Naive thymus-derived CD4-positive, alpha-beta T cell (primary cell): Measurements from ENCODE around the gene EHMT1. TPM values are rescaled to one million over a fixed set of nuclear protein-coding genes. Genes with fewer than 3 reads are reported as not detected.
A peak's percentile ranks its signal among the peaks of the same experiment; 100 is the strongest.

ENCODE experiments used
- ATAC-seq: fragments of 150-1000 bp; cut with Tn5 transposase; 2 replicates; pipeline ENCODE4 v1.10.0; 2021; ENCODE audit warnings: mild to moderate bottlenecking, moderate library complexity
- CTCF ChIA-PET: fragments of 350-600 bp; sonication (Branson Sonifier 250); formaldehyde crosslinking; loops from one replicate; lab custom pipeline; 2021; ENCODE audit warnings: antibody characterized with exemption; lab: Charles Lee
- POLR2A ChIA-PET: fragments of 350-600 bp; sonication (Branson Sonifier 250); formaldehyde crosslinking; loops from one replicate; lab custom pipeline; 2021; ENCODE audit warnings: antibody characterized with exemption, inconsistent platforms; lab: Charles Lee
- DNase-seq, 9 donors: peaks; one replicate each; pipeline versions ENCODE4 v3.0.0 to v3.0.0-alpha.2; 2020 to 2022; ENCODE audit warnings: mixed read lengths in 1 of 9
- H3K27ac ChIP-seq: one replicate; pipeline ENCODE4 v1.7.0; 2013; ENCODE audit warnings: mild to moderate bottlenecking, low read depth, low read length, moderate library complexity
- H3K27me3 ChIP-seq, 2 donors: one replicate each; pipeline ENCODE4 v1.7.0; 2013; ENCODE audit warnings: low read length in 2 of 2, mild to moderate bottlenecking in 2 of 2, moderate library complexity in 2 of 2; ENCODE audit not compliant: control insufficient read depth in 2 of 2, insufficient read depth in 2 of 2
- H3K36me3 ChIP-seq, 3 experiments: 1 replicate in 2 of 3; 2 replicates in 1 of 3; pipeline ENCODE4 v1.7.0; 2013; ENCODE audit warnings: low read length in 3 of 3, mild to moderate bottlenecking in 3 of 3, moderate library complexity in 1 of 3; ENCODE audit not compliant: insufficient read depth in 3 of 3, control insufficient read depth in 2 of 3
- H3K4me1 ChIP-seq, 2 donors: one replicate each; pipeline ENCODE4 v1.7.0; 2013; ENCODE audit warnings: low read length in 2 of 2, mild to moderate bottlenecking in 2 of 2, moderate library complexity in 1 of 2; ENCODE audit not compliant: control insufficient read depth in 2 of 2, insufficient read depth in 2 of 2
- H3K4me3 ChIP-seq: 2 replicates; pipeline ENCODE4 v1.7.0; 2013; ENCODE audit warnings: mild to moderate bottlenecking, low read length
- H3K9me3 ChIP-seq, 3 experiments: 1 replicate in 2 of 3; 2 replicates in 1 of 3; pipeline ENCODE4 v1.7.0; 2013; ENCODE audit warnings: low read length in 3 of 3; ENCODE audit not compliant: control insufficient read depth in 2 of 3
- H3K27ac Mint-ChIP-seq, 9 donors: one replicate each; pipeline ENCODE4 v1.8.0; 2020 to 2022; ENCODE audit warnings: mixed read lengths in 9 of 9, mild to moderate bottlenecking in 8 of 9, moderate library complexity in 5 of 9, inconsistent platforms in 2 of 9
- H3K27me3 Mint-ChIP-seq, 5 donors: one replicate each; pipeline ENCODE4 v1.8.0; 2021 to 2022; ENCODE audit warnings: mixed read lengths in 5 of 5, mild to moderate bottlenecking in 1 of 5
- H3K36me3 Mint-ChIP-seq, 5 donors: one replicate each; pipeline ENCODE4 v1.8.0; 2020 to 2022; ENCODE audit warnings: mixed read lengths in 5 of 5, mild to moderate bottlenecking in 3 of 5, inconsistent platforms in 1 of 5
- H3K4me1 Mint-ChIP-seq, 7 donors: one replicate each; pipeline ENCODE4 v1.8.0; 2020 to 2022; ENCODE audit warnings: mixed read lengths in 7 of 7, mild to moderate bottlenecking in 3 of 7, inconsistent platforms in 1 of 7
- H3K4me3 Mint-ChIP-seq, 10 donors: one replicate each; pipeline ENCODE4 v1.8.0; 2020 to 2022; ENCODE audit warnings: mild to moderate bottlenecking in 10 of 10, mixed read lengths in 10 of 10, moderate library complexity in 6 of 10, inconsistent platforms in 2 of 10
- H3K9me3 Mint-ChIP-seq, 11 donors: one replicate each; pipeline ENCODE4 v1.8.0; 2020 to 2022; ENCODE audit warnings: mixed read lengths in 11 of 11, mild to moderate bottlenecking in 4 of 11, inconsistent platforms in 1 of 11, moderate library complexity in 1 of 11
- intact Hi-C, 2 donors: fragments of 100-400 bp; cut with micrococcal nuclease; formaldehyde crosslinking; loops; one replicate each; pipeline ENCODE4 v1.15.1; 2023
- polyA plus RNA-seq, 2 donors: library from polyadenylated mRNA; unstranded; fragments of 300-500 nt; fragmentation: Illumina TruSeq; gene quantifications; one replicate each; pipeline ENCODE4 v1.2.3, GENCODE V29; 2021
- total RNA-seq, 6 experiments: library from RNA in 5 of 6; stranded (reverse) in 5 of 6; gene quantifications; 1 replicate in 5 of 6; 2 replicates in 1 of 6; pipeline ENCODE4 v1.2.3 and lab custom pipeline; 2021 to 2026

EHMT1 gene
- total RNA-seq (100 to 1,000 TPM; 111 to 132 (median 117) TPM), polyA plus RNA-seq (10 to 100 TPM; 24.7 to 43.0 TPM), total RNA-seq (lab: John Stamatoyannopoulos, UW) (131 reads per million, percentile 89 among the genes with 10 or more reads in this experiment)

DNA sequence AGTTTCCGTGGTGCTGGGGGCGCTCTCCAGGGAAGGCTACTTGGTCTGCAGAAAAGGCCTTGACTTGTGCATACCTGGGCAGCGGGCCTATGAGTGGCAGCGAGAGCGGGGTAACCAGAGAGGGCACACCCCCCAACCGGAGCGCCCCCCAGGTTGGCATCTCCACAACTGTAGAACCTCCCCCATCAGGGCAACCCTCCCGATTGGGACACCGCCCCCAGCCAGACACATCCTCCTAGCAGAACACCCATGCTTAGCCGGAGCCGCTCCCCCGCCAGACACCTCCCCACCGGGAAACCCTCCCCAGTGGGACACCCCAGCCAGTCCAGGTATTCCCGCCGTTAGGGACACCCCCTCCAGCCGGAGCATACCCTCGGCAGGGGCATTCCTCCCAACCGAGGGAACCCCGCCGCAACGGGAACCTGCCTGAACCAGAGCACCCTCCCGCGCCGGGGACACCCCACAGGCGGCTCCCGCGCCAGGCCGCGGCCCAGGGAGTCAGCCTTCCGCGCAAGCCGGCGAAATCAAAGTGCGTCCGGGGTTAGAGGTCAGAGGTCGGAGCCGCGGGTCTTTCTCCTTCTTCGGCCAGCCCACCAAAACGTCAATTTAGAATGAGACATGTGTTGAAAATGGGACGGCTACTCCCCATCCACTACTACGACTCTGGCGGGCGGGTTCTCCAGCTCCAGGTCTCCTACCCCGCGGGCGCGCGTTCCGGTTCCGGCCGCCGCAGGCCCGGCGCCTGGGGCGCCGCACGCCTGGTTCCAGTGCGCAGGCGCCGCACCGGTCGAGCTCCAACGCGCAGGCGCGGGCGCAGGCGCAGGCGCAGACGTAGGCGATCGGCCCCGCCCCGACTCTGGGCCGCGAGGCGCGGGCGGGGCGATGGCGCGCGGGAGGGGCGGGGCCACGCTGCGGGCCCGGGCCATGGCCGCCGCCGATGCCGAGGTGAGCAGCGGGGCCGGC, at the start of gene EHMT1:
Gene EHMT1 (plus strand): TSS at position 901 of the 963 bp plus-strand sequence. CDS start 24 bp downstream, at position 925.
- H3K9me3 Mint-ChIP-seq, result no peaks in the 10 kb centered on the region
- Histone ChIP-seq H3K36me3 (peaks cover 0 to 37% (median 4%) of the 10 kb centered on the region in 3 experiments), H3K27ac (peak within 1 kb of the TSS; percentile 89), H3K4me1 (peaks cover 21 to 29% of the 10 kb centered on the region in 2 donors), H3K4me3 (peak within 1 kb of the TSS; percentile 80), H3K9me3 (no peaks in the 10 kb centered on the region), H3K27me3 (no peaks in the 10 kb centered on the region)
- DNase-seq (peak; percentile 79 to 99 (median 94)), ATAC-seq (peak; percentile 95)
- H3K4me3 Mint-ChIP-seq, result peak within 1 kb of the TSS; percentile 86 to 98 (median 90)
- POLR2A ChIA-PET, result interaction anchor here (0.7 to 1.9 kb wide), 9 partner anchors 10 to 66 kb away, joined by 3 to 23 read pairs (median 6); partner anchors contain the start of genes ARRDC1 and ZMYND19
- CTCF ChIA-PET, result interaction anchor here (0.6 to 0.7 kb wide), 2 partner anchors 55 to 496 kb away, joined by 3 read pairs; no protein-coding TSS in a partner anchor
- peaks cover 0 to 7% (median 3%) of the 10 kb centered on the region in 5 donors for H3K36me3 Mint-ChIP-seq
- no peaks in the 10 kb centered on the region for H3K27me3 Mint-ChIP-seq
- H3K4me1 Mint-ChIP-seq, result peaks cover 26 to 48% (median 43%) of the 10 kb centered on the region in 7 donors
- peak within 1 kb of the TSS; percentile 70 to 96 (median 92) for H3K27ac Mint-ChIP-seq
- intact Hi-C loops, result loop anchor here (1.0 kb wide), 5 partner anchors 13 to 67 kb away; partner anchors contain the start of genes ARRDC1 (in 2 of the 2), MRPL41 (in 2 of the 2), ZMYND19 (in 2 of the 2) and DPH7 (in 1 of the 2)

DNA sequence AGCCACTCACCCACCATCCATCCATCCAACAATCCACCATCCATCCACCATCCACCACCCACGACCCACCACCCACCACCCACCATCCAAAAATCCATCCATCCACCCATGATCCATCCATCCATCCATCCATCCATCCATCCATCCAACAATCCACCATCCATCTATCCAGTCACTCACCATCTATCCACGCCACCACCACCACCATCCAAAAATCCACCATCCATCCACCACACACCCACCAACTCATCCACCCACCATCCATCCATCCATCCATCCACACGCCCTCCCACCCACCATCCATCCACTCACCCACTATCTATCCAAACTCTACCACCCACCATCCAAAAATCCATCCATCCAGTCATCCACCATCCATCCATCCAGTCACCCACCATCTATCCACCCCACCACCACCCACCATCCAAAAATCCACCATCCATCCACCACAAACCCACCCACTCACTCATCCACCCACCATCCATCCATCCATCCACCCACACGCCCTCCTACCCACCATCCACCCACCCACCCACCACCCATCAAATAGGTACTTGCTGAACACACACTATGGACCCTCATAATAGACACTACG, 49.1 kb upstream of the EHMT1 start:
- ChIA-PET POLR2A (no interaction called here), CTCF (no interaction called here)
- DNase-seq, result no peak
- H3K36me3 Mint-ChIP-seq, result peaks cover 4 to 22% (median 6%) of the 10 kb centered on the region in 5 donors
- H3K27ac Mint-ChIP-seq, result peak overlapping the region in 1 of 9 donors; percentile 77
- intact Hi-C loops, result no loop called here
- H3K27me3 Mint-ChIP-seq, result no peaks in the 10 kb centered on the region
- H3K4me1 Mint-ChIP-seq, result peaks cover 0 to 17% (median 12%) of the 10 kb centered on the region in 7 donors
- no peak overlapping the region for H3K27ac ChIP-seq
- no peaks in the 10 kb centered on the region for H3K27me3 ChIP-seq
- H3K9me3 Mint-ChIP-seq, result no peaks in the 10 kb centered on the region
- H3K36me3 ChIP-seq, result peaks cover 0 to 31% (median 0%) of the 10 kb centered on the region in 3 experiments
- no peaks in the 10 kb centered on the region for H3K4me1 ChIP-seq
- H3K9me3 ChIP-seq, result no peaks in the 10 kb centered on the region
- H3K4me3 Mint-ChIP-seq, result no peak overlapping the region
- ATAC-seq, result no peak
- H3K4me3 ChIP-seq, result no peak overlapping the region

DNA sequence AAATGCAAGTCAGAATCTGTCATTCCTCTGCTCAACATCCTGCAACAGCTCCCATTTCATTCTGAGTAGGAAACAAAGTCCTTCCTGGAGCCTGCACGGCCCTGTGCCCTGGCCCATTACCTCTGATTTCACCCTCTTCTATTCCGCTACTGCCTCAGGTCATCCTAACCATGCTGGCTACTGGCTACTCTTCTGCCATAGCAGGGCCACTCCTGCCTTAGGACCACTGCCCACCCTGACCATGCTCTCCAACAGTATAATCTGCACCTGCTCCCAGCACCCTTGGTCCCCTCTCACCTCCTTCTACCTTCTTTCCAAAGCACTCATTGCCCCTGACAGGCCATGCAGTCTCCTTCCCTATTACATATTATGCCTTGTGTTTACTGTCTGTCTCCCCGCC, 48.2 kb upstream of the EHMT1 start:
- peaks cover 0 to 37% (median 0%) of the 10 kb centered on the region in 3 experiments for H3K36me3 ChIP-seq
- Mint-ChIP-seq H3K27me3 (no peaks in the 10 kb centered on the region), H3K36me3 (peaks cover 5 to 30% (median 11%) of the 10 kb centered on the region in 5 donors), H3K4me3 (peak overlapping the region in 1 of 10 donors; percentile 1), H3K27ac (peak overlapping the region in 6 of 9 donors; percentile 2 to 80 (median 70)), H3K9me3 (no peaks in the 10 kb centered on the region), H3K4me1 (peaks cover 4 to 26% (median 16%) of the 10 kb centered on the region in 7 donors)
- H3K4me1 ChIP-seq, result no peaks in the 10 kb centered on the region
- no peak overlapping the region for H3K27ac ChIP-seq
- H3K4me3 ChIP-seq, result no peak overlapping the region
- H3K27me3 ChIP-seq, result no peaks in the 10 kb centered on the region
- CTCF ChIA-PET, result no interaction called here
- no peaks in the 10 kb centered on the region for H3K9me3 ChIP-seq
- DNase-seq, result no peak
- ATAC-seq, result no peak
- POLR2A ChIA-PET, result no interaction called here
- intact Hi-C loops, result no loop called here

DNA sequence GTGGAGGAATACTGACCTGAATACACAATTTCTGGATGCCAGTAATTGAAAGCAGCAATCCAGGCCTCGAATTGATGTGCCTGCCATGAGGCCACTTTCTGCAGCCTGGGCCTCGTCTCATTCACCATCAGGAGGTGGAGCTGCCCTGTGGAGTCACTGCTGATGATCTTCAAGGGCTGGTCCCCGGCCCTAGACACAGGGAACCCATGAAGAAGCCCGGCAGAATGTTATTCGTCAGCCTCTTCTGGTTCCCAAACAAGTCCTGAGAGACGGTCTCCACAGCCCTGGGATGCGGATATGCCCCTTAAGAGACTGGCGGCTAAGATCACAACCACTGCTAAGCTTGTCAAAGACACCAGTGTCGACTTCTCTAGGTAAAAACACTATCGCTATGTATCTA, 44.6 kb upstream of the EHMT1 start:
- no peak overlapping the region for H3K4me3 ChIP-seq
- H3K27ac ChIP-seq, result no peak overlapping the region
- POLR2A ChIA-PET, result interaction anchor here (1.1 kb wide), 1 partner anchor 22 kb away, joined by 6 read pairs; the partner anchor contains the start of gene MRPL41
- intact Hi-C loops, result no loop called here
- peaks cover 0 to 39% (median 0%) of the 10 kb centered on the region in 3 experiments for H3K36me3 ChIP-seq
- H3K4me1 ChIP-seq, result peaks cover 7 to 11% of the 10 kb centered on the region in 2 donors
- Mint-ChIP-seq H3K27me3 (no peaks in the 10 kb centered on the region), H3K4me1 (peaks cover 21 to 46% (median 32%) of the 10 kb centered on the region in 7 donors), H3K9me3 (no peaks in the 10 kb centered on the region), H3K4me3 (no peak overlapping the region), H3K27ac (no peak overlapping the region), H3K36me3 (peaks cover 8 to 33% (median 15%) of the 10 kb centered on the region in 5 donors)
- H3K9me3 ChIP-seq, result no peaks in the 10 kb centered on the region
- no peak for ATAC-seq
- DNase-seq, result no peak
- no peaks in the 10 kb centered on the region for H3K27me3 ChIP-seq
- CTCF ChIA-PET, result interaction anchor here (0.6 kb wide), 1 partner anchor 149 kb away, joined by 6 read pairs; no protein-coding TSS in a partner anchor

DNA sequence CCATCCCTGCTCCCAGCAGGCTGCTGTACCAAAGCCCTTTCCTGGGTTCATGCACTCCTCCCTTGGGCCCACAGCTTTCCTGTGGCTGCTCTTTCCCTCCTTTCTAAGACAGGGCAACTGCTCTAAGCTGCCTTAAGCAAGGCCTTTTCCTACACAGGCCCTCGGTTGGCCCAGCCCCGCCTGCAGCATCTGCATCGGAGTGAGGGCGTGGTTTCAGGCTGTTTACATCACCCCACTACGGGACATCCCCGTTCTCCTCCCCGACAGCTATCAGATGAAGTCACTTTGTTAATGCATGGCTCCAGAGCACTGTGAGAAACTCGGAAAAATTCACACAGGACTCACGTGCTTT, 43.5 kb upstream of the EHMT1 start:
- peak overlapping the region in 2 of 9 donors; percentile 62 to 78 for H3K27ac Mint-ChIP-seq
- H3K4me3 Mint-ChIP-seq, result peak overlapping the region in 3 of 10 donors; percentile 35 to 80 (median 43)
- Histone ChIP-seq H3K9me3 (no peaks in the 10 kb centered on the region), H3K4me3 (no peak overlapping the region), H3K27ac (no peak overlapping the region), H3K4me1 (peaks cover 8 to 13% of the 10 kb centered on the region in 2 donors), H3K27me3 (no peaks in the 10 kb centered on the region), H3K36me3 (peaks cover 0 to 39% (median 0%) of the 10 kb centered on the region in 3 experiments)
- ATAC-seq (no peak), DNase-seq (no peak)
- intact Hi-C loops, result no loop called here
- H3K9me3 Mint-ChIP-seq, result no peaks in the 10 kb centered on the region
- ChIA-PET CTCF (no interaction called here), POLR2A (no interaction called here)
- peaks cover 8 to 31% (median 13%) of the 10 kb centered on the region in 5 donors for H3K36me3 Mint-ChIP-seq
- H3K27me3 Mint-ChIP-seq, result no peaks in the 10 kb centered on the region
- H3K4me1 Mint-ChIP-seq, result peaks cover 21 to 45% (median 32%) of the 10 kb centered on the region in 7 donors
